ENCODE measurements around the gene NUTM2D.
"Not testable (repeated sequence)": the region's sequence is repeated elsewhere in the genome, so short reads cannot be mapped to it uniquely, and the experiment has no call there.

- TF ChIP-seq POLR2A, CTCF (IDR thresholded peaks at IDR 0.05): not testable (repeated sequence)
Measured at GRCh38 chr10:87355110-87355509, 2.4 kb upstream of the NUTM2D start.
